DMS 273 treated with DMSO at 0.1 percent for 48 hours (cell line): ENCODE measurements around the gene DCST2.

Source experiments
- DNase-seq: peaks from one replicate; lab custom pipeline; 2025; lab: John Stamatoyannopoulos, UW

DCST2 gene

GRCh38 chr1:155033524-155033923 lies at the start of gene DCST2, which contains the start of gene DCST1:
TSS of gene DCST2 (minus strand) at chr1:155033781. CDS start at chr1:155033701, 80 bp downstream.
TSS of gene DCST1 (plus strand) at chr1:155033824. CDS start at chr1:155034037, 213 bp downstream.
- DNase-seq = no peak

DNA sequence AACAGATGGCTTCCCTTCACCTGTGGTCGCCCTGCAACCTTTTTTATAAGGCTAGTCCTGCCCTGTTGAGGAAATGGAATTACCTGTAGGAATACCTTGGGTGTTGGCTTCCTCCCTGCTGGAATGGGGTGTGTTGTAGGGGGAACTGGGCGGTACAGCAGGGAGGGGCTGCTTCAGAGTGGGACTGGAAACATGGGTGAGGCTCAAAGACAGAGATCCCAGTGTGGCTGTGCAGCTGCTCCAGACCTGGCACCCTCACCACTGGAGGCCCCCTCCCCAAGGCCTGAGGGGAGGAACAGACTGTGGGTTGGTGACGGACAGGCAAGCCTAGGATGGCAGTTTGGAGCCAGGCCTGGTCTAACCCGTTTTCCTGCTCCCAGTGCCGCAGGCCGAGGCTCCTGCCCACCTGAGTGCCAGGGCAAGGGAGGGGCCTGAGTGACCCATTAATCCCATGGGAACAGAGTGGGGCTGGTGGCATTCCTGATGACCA lies 49.5 kb upstream of the DCST2 start:
- no peak for DNase-seq

DNA sequence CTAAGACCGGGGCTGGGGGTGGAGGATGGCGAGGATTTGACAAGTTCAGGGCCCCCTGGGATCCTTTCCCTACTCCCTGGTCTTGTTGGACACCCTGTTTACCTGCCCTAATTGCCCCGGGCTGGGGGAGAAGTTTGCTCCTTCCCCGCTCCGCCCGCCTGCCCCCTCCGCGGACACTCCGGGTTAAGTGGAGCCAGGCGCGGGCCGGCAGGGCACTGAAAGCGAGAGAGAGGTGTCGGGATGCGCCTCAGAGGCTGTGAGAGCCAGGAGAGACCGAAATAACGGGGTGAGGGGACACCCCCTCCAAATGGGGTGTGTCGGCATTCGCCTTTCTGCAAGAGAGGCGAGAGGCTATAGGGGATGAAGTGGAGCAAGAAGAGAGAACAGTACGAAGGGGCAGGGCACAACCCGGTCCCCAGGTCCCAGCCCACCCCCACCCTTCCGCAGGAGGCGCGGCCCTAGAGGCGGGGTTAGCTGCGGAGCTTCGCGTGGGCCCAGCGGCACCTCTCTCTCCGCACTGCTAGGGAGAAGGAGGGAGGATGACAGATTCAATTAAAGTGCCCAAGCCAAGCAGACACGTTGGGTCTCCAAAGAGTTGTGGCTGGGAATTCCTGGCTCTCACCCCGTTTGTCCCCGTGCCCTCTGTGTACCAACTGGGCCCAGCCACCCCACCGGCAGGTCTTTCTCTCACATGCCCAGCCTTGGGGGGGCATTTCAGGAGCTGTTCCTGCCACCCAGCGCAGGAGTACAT lies 48.9 kb upstream of the DCST2 start:
- DNase-seq = no peak

DNA sequence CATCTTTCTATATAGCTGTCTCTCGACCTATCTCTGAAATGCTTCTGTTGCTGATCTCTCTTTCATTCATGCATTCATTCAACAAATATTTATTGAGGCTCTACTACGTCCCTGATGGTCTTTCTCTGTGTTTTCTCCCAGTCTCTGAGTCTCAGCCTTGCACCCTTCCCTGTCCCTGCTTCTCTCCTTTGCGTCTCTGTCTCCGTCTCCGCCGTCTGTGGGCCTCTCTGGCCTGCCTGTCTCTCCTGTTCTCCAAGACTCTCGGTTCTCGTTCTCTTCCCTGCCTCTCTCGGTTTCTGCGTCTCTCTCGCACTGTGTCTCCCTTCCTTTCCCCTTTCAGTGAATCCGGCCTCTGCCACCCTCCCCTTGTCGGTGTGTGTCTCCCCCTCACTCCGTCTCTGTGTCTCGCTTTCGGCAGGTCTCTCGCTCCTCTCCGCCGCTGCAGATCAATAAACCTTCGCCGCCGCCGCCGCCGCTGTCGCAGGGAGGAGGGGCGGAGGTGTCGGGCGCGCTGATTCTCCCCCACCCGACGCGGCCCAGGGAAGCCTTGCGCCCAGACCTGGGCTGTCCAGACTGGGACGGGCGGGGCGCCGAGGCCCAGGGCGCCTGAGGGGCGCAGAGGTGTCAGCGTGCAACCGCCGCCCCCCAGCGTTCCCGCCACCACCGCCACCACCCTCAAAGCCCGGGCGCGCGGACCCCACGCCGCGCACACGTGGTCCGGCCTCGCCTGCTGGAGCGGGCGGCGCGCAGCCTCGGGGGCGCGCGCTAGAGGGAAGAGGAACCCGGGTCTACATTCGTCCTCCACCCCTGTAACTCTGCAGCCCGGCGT lies 48.1 kb upstream of the DCST2 start:
- no peak for DNase-seq

DNA sequence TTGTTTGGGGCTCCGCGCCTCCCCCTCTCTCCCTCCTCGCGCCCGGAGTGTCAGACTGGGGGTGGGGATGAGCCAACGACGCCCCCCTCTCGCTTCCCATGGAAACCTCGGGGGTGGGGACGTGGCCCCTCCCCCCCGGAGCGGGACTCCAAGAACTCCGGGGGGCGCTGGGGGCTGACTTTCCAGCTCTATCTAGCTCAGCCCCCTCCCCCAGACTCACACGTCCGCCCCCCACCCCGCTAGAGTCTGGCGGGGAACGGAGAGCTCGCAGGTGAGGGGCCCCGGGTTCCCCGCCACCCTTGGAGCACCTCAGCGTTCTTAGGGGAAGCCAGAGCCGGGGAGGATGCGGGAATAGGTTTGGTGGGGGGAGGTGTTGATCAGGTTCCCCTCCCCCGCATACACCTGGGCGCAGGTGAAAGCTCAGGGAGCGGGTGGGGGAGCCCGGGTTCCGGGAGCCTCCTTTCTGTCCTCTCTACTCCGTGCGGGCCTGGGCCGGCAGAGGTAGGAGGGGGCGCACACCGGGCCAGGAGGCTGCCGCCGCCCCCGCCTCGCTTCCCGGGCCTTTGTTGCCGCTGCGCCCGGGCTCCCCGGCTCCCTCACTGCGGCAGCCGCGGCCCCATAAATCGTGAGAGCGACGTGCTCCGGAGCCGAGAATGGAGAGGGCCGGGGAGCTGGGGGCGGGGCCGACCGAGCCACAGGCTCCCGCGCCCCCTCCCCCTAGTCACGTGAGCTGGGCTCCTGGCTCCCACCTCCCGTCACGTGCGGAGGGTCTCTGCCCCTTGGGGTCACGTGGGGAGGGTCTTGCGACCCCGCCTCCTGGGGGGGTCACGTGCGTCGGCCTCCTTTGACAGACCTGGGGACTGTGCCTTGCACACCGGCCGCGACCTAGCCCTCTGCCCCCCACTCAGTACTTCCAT lies 47.0 kb upstream of the DCST2 start:
- no peak for DNase-seq

DNA sequence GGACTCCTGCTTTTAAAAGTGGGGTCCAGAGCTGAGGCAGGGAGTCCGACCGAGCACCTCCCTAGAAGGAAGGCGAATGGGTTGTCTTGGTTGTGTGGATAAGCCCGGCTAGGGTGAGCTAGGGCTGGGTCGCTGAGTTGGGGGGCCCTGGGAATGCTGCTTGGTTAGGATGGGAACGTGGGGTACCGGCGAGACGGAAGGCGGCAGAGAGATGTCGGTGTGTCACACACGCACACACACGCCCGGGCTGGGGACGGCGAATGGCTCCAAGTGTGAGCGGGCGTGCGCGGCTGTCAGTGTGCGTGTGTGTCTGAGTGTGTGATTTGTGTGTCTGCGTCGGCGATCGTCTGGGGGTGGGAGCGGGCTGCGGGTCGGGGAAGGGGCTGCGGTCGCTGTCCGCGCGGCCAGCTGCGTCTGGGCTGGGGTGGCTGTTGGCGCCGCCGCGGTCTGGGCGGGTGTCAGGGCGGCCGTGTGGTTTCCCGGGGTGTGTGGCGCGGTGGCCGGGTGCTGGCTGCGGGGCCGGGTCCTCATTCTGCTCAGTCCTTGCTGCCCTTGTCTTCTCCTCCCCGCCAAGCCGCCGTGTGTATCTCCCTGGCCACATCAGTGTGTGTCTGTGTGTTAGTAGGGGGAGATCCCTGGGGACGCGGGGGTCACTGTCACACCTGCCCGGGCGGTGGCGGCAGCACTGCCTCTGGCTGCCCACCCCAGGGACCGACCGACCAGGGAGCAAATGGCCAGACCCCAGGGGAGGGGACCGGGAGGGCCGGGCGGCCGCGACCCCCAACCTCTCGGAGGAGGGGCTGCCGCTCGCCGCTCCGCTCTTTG lies 46.1 kb upstream of the DCST2 start:
- no peak for DNase-seq

- DNase-seq = no peak
Measured at GRCh38 chr1:155079210-155079486, 45.6 kb upstream of the DCST2 start.

GRCh38 chr1:155078469-155079209 lies 45.1 kb upstream of the DCST2 start, which contains the start of gene EFNA3:
TSS of gene EFNA3 (plus strand) at chr1:155078837. CDS start at chr1:155078942, 105 bp downstream.
- DNase-seq = no peak

- DNase-seq = no peak
Measured at GRCh38 chr1:155077758-155078445, 44.3 kb upstream of the DCST2 start.

- no peak for DNase-seq
Measured at GRCh38 chr1:155077346-155077745, 43.8 kb upstream of the DCST2 start.

GRCh38 chr1:155076371-155076770 lies 42.8 kb upstream of the DCST2 start:
- DNase-seq = no peak

DNA sequence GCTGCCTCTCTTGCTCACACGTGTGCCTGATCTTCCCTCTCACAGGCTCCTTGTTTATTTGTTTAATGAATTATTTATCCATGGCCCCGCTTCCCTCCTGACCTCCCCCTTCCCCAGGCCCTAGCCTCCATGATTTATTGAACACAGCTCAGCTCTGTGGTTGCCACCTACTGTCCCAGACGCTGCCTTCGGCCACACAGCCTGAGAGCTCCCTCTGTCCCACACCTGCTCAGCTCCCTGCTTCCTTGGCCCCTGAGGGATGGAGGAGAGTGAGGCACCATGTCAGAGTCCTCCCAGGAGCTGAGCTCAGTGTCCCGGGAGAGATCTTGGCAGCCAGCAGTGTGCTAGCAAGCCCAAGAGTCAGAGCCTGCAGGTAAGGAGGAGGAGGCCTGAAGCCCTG lies 42.0 kb upstream of the DCST2 start:
- DNase-seq = no peak

- DNase-seq = no peak
Measured at GRCh38 chr1:155073377-155074242, 40.0 kb upstream of the DCST2 start.

DNA sequence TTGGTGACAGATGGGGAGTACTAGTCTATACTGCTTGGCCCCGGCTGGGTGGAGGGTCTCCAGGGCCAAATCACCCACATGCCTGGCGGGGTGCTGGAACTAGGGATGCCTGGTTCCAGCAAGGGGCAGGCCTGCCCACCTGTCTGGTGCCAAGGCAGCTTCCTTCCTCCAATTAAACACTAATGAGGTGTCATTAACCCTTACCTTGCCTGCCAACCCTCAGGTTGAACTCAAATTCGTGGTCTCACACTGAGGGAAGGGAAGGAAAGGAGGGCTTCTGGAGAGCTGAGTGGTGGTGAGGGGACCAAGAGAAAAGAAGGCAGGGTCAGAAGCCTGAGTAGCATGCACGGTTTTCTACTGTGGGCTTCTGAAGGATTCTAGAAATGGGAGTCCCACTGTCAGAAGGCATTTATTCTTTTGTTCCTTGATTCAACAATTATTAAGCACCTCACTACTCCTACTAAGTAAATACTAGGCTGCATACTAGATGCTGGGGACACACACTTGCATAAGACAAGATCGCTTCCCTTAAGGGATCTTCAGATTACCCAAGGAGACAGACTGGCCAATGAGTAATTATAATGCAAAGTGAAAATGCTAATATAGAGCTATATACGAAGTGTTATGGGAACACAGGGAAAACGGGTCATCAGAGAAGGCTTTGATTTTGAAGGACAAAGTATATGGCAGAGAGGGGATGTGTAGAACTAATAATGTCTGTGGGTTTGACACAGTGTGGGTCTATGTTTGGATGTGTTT lies 39.1 kb upstream of the DCST2 start:
- no peak for DNase-seq

GRCh38 chr1:155071701-155072100 lies 38.1 kb upstream of the DCST2 start:
- DNase-seq = no peak

GRCh38 chr1:155070721-155071569 lies 37.4 kb upstream of the DCST2 start:
- DNase-seq = no peak

- DNase-seq = no peak
Measured at GRCh38 chr1:155070158-155070621, 36.6 kb upstream of the DCST2 start.
